Neural cell (in vitro differentiated cells): ENCODE results near the gene GBE1. TPM values are rescaled to one million over a fixed set of nuclear protein-coding genes. Genes with fewer than 3 reads are reported as not detected.

ENCODE experiments used
- H2AFZ ChIP-seq: fragments of 200-600, 300-800 bp; sonication (generic), shearing (Covaris generic); 2 replicates; pipeline ENCODE4 v1.6.0; 2014; ENCODE audit warnings: low read depth, mild to moderate bottlenecking, antibody characterized with exemption, low read length, moderate library complexity
- H3F3A ChIP-seq: fragments of 200-600 bp; shearing (Covaris generic); 2 replicates; pipeline ENCODE4 v1.6.1; 2016; ENCODE audit warnings: mild to moderate bottlenecking, moderate library complexity, mixed read lengths, antibody characterized with exemption, low read length; ENCODE audit not compliant: insufficient read depth, poor library complexity, severe bottlenecking
- H3K27ac ChIP-seq: fragments of 200-600, 300-800 bp; sonication (generic), shearing (Covaris generic); 2 replicates; pipeline ENCODE4 v1.5.1; 2014; ENCODE audit warnings: mild to moderate bottlenecking, low read length, moderate library complexity
- H3K27me3 ChIP-seq: fragments of 300-800, 200-600 bp; sonication (generic), shearing (Covaris generic); 2 replicates; pipeline ENCODE4 v1.6.0; 2014; ENCODE audit warnings: mild to moderate bottlenecking, low read depth, low read length, moderate library complexity; ENCODE audit not compliant: insufficient read depth
- H3K36me3 ChIP-seq: fragments of 300-800, 200-600 bp; sonication (generic), shearing (Covaris generic); 2 replicates; pipeline ENCODE4 v1.5.1; 2014; ENCODE audit warnings: mild to moderate bottlenecking, antibody characterized with exemption, low read length, moderate library complexity; ENCODE audit not compliant: insufficient read depth
- H3K4me2 ChIP-seq: fragments of 300-800, 200-600 bp; sonication (generic), shearing (Covaris generic); 2 replicates; pipeline ENCODE4 v1.6.0; 2014; ENCODE audit warnings: mild to moderate bottlenecking, low read length
- H3K4me3 ChIP-seq: fragments of 300-800, 200-600 bp; sonication (generic), shearing (Covaris generic); 2 replicates; pipeline ENCODE4 v1.5.1; 2014; ENCODE audit warnings: mild to moderate bottlenecking, low read length, moderate library complexity
- H3K79me2 ChIP-seq: fragments of 200-600 bp; shearing (Covaris generic); replicated peaks from 2 replicates; pipeline ENCODE4 v1.6.0; 2014; ENCODE audit warnings: mild to moderate bottlenecking, low read length, moderate library complexity; ENCODE audit not compliant: insufficient read depth
- H3K9ac ChIP-seq: fragments of 300-800, 200-600 bp; sonication (generic), shearing (Covaris generic); 2 replicates; pipeline ENCODE4 v1.6.1; 2016; ENCODE audit warnings: mild to moderate bottlenecking, low read length, mixed read lengths
- H3K9me2 ChIP-seq: fragments of 200-600 bp; shearing (Covaris generic); 2 replicates; pipeline ENCODE4 v1.6.1; 2016; ENCODE audit warnings: mild to moderate bottlenecking, low read length, mixed read lengths; ENCODE audit not compliant: insufficient read depth
- H3K9me3 ChIP-seq: fragments of 200-600, 300-800 bp; sonication (generic), shearing (Covaris generic); 2 replicates; pipeline ENCODE4 v1.6.1; 2016; ENCODE audit warnings: mild to moderate bottlenecking, mixed run types, low read length, moderate library complexity, mixed read lengths
- H4K20me1 ChIP-seq: fragments of 200-600 bp; shearing (Covaris generic); 2 replicates; pipeline ENCODE4 v1.6.1; 2016; ENCODE audit warnings: mild to moderate bottlenecking, mixed run types; ENCODE audit not compliant: insufficient read depth
- EP300 ChIP-seq: fragments of 450-650 bp; conservative IDR thresholded peaks from 2 replicates; pipeline ENCODE4 v1.6.1; 2014; ENCODE audit warnings: antibody characterized with exemption, mild to moderate bottlenecking, moderate library complexity; ENCODE audit not compliant: poor library complexity, severe bottlenecking
- EZH2 ChIP-seq: fragments of 200-600, 300-800 bp; shearing (Covaris generic), sonication (generic); IDR thresholded peaks from 2 replicates; pipeline ENCODE4 v1.6.1; 2014; ENCODE audit warnings: antibody characterized with exemption, low read length, borderline replicate concordance, mild to moderate bottlenecking; ENCODE audit not compliant: insufficient read depth, poor library complexity, severe bottlenecking
- MXI1 ChIP-seq: fragments of 450-650 bp; conservative IDR thresholded peaks from 2 replicates; pipeline ENCODE4 v1.6.1; 2014; ENCODE audit warnings: antibody characterized with exemption, mild to moderate bottlenecking; ENCODE audit not compliant: poor library complexity, severe bottlenecking
- POLR2AphosphoS5 ChIP-seq: IDR thresholded peaks from 2 replicates; pipeline ENCODE4 v1.6.1; 2012
- RAD21 ChIP-seq: fragments of 450-650 bp; conservative IDR thresholded peaks from 2 replicates; pipeline ENCODE4 v1.6.1; 2014; ENCODE audit warnings: antibody characterized with exemption, mild to moderate bottlenecking, moderate library complexity
- SMC3 ChIP-seq: fragments of 450-650 bp; conservative IDR thresholded peaks from 2 replicates; pipeline ENCODE4 v1.6.1; 2014; ENCODE audit warnings: antibody characterized with exemption, mild to moderate bottlenecking, moderate library complexity; ENCODE audit not compliant: poor library complexity
- TAF1 ChIP-seq: IDR thresholded peaks from 2 replicates; pipeline ENCODE4 v1.6.1; 2012; ENCODE audit warnings: low read depth
- polyA plus RNA-seq: library from polyadenylated mRNA; depleted of rRNA; stranded (reverse); fragments of >200 nt; gene quantifications from 2 replicates; pipeline ENCODE4 v1.2.3, GENCODE V29; 2014
- TF ChIP-seq, protein P1 (sequence below): IDR thresholded peaks from 2 replicates; pipeline ENCODE4 v1.6.1; 2012; ENCODE audit warnings: borderline replicate concordance
- TF ChIP-seq, protein P2 (sequence below): fragments of 450-650 bp; IDR thresholded peaks from 2 replicates; pipeline ENCODE4 v1.5.1; 2014; ENCODE audit warnings: antibody characterized with exemption, mild to moderate bottlenecking, moderate library complexity; ENCODE audit not compliant: poor library complexity, severe bottlenecking

The GBE1 gene
- polyA plus RNA-seq, 1 donor from 2014 or later: 2.4 TPM

- Histone ChIP-seq H3K9me2 (no peaks in the 10 kb centered on the region), H4K20me1 (no peaks in the 10 kb centered on the region), H3K9me3 (no peaks in the 10 kb centered on the region), H3K79me2 (no peaks in the 10 kb centered on the region), H2AFZ (no peak overlapping the region), H3K27ac (peak overlapping the region; percentile 13), H3K4me3 (no peak overlapping the region), H3K27me3 (no peaks in the 10 kb centered on the region), H3F3A (no peaks in the 10 kb centered on the region), H3K36me3 (no peaks in the 10 kb centered on the region), H3K9ac (no peak overlapping the region), H3K4me2 (no peak overlapping the region)
- TF ChIP-seq TAF1 (no peak), EP300 (no peak), SMC3 (no peak), EZH2 (no peak), RAD21 (no peak), POLR2AphosphoS5 (no peak)
Measured at GRCh38 chr3:81695302-81695701, 66.1 kb downstream of the GBE1 start.

GRCh38 chr3:81694662-81695061 is 66.8 kb downstream of the GBE1 start:
- H3K27me3 ChIP-seq: no peaks in the 10 kb centered on the region
- H3K9me2 ChIP-seq: no peaks in the 10 kb centered on the region
- H3K4me2 ChIP-seq: no peak overlapping the region
- H3K9ac ChIP-seq: no peak overlapping the region
- H3F3A ChIP-seq: no peaks in the 10 kb centered on the region
- H3K79me2 ChIP-seq: no peaks in the 10 kb centered on the region
- H4K20me1 ChIP-seq: no peaks in the 10 kb centered on the region
- H3K4me3 ChIP-seq: no peak overlapping the region
- H3K27ac ChIP-seq: no peak overlapping the region
- H3K36me3 ChIP-seq: no peaks in the 10 kb centered on the region
- H2AFZ ChIP-seq: peak overlapping the region; percentile 11
- TF ChIP-seq EZH2 (no peak), TAF1 (no peak), MXI1 (no peak), EP300 (no peak), POLR2AphosphoS5 (no peak), SMC3 (no peak), RAD21 (no peak)
- TF ChIP-seq, protein P1, sequence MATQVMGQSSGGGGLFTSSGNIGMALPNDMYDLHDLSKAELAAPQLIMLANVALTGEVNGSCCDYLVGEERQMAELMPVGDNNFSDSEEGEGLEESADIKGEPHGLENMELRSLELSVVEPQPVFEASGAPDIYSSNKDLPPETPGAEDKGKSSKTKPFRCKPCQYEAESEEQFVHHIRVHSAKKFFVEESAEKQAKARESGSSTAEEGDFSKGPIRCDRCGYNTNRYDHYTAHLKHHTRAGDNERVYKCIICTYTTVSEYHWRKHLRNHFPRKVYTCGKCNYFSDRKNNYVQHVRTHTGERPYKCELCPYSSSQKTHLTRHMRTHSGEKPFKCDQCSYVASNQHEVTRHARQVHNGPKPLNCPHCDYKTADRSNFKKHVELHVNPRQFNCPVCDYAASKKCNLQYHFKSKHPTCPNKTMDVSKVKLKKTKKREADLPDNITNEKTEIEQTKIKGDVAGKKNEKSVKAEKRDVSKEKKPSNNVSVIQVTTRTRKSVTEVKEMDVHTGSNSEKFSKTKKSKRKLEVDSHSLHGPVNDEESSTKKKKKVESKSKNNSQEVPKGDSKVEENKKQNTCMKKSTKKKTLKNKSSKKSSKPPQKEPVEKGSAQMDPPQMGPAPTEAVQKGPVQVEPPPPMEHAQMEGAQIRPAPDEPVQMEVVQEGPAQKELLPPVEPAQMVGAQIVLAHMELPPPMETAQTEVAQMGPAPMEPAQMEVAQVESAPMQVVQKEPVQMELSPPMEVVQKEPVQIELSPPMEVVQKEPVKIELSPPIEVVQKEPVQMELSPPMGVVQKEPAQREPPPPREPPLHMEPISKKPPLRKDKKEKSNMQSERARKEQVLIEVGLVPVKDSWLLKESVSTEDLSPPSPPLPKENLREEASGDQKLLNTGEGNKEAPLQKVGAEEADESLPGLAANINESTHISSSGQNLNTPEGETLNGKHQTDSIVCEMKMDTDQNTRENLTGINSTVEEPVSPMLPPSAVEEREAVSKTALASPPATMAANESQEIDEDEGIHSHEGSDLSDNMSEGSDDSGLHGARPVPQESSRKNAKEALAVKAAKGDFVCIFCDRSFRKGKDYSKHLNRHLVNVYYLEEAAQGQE: no peak
- TF ChIP-seq, protein P2, sequence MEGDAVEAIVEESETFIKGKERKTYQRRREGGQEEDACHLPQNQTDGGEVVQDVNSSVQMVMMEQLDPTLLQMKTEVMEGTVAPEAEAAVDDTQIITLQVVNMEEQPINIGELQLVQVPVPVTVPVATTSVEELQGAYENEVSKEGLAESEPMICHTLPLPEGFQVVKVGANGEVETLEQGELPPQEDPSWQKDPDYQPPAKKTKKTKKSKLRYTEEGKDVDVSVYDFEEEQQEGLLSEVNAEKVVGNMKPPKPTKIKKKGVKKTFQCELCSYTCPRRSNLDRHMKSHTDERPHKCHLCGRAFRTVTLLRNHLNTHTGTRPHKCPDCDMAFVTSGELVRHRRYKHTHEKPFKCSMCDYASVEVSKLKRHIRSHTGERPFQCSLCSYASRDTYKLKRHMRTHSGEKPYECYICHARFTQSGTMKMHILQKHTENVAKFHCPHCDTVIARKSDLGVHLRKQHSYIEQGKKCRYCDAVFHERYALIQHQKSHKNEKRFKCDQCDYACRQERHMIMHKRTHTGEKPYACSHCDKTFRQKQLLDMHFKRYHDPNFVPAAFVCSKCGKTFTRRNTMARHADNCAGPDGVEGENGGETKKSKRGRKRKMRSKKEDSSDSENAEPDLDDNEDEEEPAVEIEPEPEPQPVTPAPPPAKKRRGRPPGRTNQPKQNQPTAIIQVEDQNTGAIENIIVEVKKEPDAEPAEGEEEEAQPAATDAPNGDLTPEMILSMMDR: no peak
- H3K9me3 ChIP-seq: no peaks in the 10 kb centered on the region

DNA sequence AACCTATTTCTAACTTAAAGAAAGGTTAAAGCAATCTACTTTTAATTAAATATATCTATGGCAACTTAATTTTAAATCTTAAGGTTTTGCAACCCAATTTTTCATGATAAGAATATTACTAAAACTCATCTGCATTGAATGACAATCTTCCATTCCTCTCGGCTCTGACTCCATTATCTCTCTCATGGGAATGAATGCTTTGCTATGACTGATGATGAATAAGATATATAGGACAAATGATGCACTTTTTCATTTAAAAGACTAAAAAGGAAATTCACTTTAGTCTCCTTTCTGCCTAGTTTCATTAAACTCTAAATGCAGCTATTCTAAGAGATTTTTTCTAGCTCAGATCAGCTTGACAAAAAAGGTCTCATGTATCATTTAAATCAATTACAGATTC is 68.7 kb downstream of the GBE1 start:
- no peak overlapping the region for H3K9ac ChIP-seq
- no peaks in the 10 kb centered on the region for H3K9me3 ChIP-seq
- no peaks in the 10 kb centered on the region for H3K36me3 ChIP-seq
- H4K20me1 ChIP-seq: no peaks in the 10 kb centered on the region
- no peaks in the 10 kb centered on the region for H3K9me2 ChIP-seq
- H2AFZ ChIP-seq: no peak overlapping the region
- no peak overlapping the region for H3K4me3 ChIP-seq
- H3K27ac ChIP-seq: no peak overlapping the region
- no peaks in the 10 kb centered on the region for H3K27me3 ChIP-seq
- no peaks in the 10 kb centered on the region for H3K79me2 ChIP-seq
- no peak overlapping the region for H3K4me2 ChIP-seq
- H3F3A ChIP-seq: no peaks in the 10 kb centered on the region
- TF ChIP-seq POLR2AphosphoS5 (peak; percentile 13), SMC3 (no peak)
